HG02678 (cell line): ENCODE results near the gene ABCB1.

Source experiments
- ATAC-seq: cut with Tn5 transposase; IDR thresholded peaks from one replicate; pipeline ENCODE4 v1.9.1; 2021; ENCODE audit warnings: mild to moderate bottlenecking, moderate library complexity; ENCODE audit not compliant: unreplicated experiment

ABCB1 gene

DNA sequence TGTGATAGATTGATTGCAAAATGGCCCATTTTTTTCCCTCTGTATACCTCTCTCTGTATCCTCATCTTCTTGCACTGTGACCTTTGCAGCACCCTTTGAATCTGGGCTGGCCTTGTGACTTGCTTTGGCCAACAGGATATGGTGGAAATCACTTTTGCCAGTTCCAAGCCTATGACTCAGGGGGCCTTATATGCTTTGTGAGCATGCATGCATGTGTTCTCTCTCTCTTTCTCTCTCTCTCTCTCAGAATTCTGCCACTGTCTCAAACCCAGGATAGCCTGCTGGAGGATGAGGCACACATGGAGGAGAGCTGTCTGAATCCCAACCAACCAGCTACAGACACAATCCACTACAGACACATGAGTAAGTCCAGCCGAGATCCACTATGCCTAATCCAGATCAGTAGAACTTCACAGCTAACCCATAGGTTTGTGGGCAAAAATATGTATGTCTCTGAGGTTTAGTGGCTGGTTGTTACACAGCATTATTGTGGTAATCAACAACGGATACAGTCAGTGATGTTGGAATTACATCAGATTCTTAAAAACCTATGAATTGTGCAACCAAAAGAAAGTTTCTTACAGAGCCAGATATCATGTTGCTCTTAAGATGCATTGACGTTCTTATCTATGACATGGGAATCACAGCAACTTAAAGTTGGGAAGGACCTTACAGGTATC, 83.4 kb downstream of the ABCB1 start:
- no peak for ATAC-seq

DNA sequence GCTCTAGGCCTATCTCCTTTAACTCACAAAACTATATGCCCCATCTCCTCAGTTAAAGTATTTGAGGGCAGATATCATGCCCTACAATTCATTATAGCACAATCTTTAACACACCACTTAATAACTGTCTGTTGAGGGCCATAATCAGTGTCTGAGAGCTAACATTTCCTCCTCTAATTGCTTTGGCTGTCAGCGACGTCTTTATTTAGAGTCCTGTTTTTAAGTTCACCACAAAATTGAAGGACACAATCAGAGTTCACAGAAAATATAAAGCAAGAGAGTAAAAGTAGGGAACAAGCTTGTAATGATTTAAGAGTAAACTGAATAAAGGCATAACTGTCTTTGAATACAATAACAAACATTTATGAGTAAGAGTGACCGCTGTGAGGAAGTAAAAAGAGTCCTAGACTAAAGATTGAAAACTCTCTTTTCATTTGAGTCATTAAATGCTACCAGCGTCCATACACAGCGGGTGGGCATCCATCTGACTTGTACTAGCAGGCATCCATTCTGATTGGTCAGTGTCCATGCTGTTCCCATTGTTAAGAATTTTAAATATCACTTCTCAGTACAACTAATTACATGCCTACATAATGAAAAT, 86.8 kb downstream of the ABCB1 start:
- no peak for ATAC-seq

DNA sequence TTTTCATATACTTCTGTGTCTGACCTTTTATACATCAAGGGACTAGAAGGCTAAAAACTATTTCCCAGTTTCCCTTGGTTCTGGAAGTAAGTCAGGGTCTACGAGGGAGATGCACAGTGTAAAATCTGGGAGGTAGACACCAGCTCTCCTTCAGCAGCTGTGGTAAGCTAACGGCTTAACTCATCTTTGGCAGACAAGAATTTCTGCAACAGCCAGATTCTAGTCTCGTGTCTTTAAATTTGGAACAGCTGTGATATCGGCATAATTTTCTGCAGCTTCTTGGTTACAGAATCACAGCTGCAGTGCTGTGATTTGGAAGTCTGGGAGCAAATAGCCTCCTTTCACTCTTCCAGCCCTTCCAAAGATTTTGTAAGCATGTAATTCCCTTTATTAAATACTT, 87.8 kb downstream of the ABCB1 start:
- ATAC-seq = no peak

DNA sequence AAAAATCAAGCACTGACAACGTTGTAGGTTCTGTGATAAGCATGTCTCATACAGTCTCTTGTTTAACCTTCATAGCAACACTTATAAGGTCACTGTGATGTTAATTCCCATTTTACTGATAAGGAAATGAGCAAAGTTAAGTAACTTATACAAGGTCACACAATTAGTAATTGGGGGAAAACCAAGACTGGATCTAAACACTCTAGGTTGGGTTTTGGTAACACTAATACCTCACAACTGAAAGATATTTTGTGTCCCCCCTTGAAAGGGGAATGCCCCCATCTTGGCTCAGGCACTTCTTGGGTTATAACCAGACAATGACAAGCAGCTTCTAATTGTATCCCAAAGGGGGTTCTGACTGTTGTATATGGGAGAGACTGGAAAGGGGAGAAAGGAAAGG, 89.2 kb downstream of the ABCB1 start:
- no peak for ATAC-seq

DNA sequence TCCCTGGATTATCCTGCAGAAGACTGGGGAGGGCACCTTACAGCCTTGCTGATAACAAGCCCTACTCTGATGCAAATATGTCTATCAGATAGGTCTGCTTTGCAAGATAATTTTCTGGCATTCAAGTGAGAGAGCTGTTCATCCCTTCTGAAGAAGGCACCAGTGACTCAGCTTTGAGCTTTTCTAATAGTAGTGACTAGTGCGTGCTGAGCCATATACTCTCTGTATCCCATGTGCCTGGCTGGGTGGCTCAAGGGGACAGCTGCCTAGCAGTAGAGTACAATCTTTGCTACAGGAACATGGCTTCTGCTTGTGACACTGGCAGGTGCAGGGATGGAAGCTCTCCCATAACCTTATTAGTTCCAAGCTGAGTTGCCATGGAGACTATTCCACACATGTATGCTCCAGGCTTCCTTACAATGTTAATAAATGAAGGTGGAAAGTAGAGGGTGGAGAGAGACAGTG, 90.2 kb downstream of the ABCB1 start:
- ATAC-seq = no peak

DNA sequence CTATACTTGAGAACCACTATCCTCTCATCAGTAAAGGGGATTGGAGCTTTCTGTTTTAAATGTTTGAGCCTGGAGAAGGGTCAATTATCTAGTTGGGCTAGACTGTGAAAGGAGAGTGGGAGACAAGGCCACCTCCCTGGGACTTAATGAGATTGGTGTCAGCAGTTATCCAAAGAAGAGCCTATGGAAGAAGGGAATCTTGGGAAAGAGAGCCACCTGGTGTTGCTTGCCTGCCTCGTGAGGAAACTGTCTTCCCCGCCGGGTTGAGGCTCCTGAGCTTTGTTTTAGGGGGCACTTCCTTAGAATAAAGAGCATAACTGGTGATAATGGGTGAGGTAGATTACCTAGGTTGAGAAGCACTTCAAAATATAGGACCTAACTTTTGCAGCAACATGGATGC, 93.2 kb downstream of the ABCB1 start:
- no peak for ATAC-seq

DNA sequence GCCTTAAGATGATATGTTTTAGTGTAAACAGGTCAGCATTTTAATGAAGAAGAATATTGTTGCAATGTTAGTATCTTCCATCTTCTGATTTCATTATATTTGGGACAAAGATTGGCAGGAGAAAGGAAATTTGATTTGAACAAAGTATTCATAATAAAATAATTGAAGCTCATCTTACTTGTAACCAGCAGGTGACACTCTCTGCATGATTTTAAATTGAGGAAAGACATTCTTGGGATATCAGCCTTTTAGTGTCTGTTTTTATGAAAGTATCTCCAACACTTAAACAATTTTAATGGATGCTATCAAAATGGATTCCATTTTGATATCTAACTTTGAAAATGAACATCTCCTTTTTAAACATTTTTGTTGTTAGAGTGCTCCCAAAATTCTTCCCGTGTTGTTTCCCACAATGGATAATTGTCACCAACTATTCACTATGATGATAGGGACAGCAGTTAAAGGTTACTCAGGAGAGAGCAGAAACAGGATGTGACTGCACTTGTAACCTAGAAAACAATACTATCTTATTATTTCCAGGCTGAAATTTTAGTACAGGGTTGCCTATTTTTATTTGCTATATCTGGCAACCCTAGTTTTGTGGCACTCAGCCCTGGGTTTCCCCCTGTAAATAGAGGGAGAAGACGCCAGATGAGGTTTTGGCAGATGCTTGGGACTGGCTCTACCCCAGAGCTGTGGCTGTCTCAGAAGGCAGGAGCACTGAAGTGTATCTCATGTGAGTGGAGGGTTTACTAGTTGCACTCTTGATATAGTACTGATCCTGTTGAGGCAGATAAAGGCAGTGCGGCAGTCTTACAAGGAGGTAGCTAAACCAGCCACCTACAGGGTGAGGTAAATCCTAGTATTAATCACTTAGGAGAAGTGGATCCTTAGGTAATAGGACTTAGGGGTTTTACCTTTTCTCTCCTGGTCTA, 94.2 kb downstream of the ABCB1 start:
- no peak for ATAC-seq

DNA sequence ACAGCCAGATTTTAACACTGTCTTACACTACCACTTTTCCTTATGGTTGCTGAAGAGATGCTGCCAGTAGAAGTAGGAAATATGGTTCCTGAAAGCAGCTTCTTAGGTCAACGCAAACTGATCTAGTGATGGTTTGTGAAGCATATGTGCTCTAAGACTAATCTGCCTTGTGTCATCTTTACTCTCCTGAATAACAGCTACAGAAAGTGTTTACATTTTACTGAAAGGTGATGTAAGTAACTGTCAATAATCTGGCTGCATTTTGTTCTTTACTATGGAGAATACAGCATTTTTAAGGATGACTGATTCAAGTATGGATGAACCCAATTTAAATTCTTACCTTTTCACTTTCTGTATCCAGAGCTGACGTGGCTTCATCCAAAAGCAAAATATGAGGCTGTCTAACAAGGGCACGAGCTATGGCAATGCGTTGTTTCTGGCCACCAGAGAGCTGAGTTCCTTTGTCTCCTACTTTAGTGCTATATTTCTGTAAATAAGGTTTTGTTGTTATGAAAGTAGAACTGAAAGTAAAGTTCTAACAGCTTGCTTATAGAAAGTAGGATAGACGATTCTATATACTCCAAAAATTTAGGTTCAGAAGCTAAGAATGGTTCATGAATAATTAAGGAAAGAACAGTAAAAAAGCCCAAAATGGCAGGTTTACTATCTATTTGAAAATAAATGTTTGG, 95.0 kb downstream of the ABCB1 start:
- ATAC-seq = peak; percentile 53

DNA sequence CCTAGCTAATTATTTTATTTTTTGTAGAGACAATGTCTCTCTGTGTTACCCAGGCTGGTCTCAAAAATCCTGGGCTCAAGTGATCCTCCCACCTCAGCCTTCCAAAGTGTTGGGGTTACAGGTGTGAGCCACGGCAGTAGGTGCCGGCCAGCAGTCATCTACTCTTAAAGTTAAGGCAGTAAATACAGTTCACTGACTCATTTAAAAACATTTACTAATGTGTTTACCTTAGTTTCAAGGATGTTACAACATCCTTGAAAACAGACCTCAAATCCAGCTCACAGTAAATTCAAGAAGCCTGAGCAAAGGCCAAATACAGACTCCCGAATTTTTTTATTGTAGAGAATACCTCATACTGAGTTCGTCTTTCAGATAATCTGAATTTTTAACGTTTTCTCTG, 95.6 kb downstream of the ABCB1 start:
- no peak for ATAC-seq

DNA sequence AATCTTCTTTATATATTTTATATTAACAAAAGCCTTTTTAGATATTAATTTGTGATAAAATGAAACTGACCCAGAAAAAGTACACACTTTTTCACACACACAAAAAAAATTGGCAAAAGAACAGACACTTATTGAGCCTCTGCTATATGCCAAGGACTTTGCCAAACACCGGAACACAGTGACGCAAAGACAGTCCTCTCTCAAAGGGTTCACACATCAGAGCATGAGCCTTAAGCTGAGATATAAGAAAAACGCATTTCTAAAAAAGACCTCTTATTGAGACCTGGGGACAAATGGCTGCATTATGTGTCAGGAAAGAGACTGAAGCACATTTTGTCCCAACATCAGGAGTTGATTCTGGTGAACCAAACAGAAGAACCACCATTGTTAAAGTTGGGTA, 101.2 kb downstream of the ABCB1 start:
- no peak for ATAC-seq

DNA sequence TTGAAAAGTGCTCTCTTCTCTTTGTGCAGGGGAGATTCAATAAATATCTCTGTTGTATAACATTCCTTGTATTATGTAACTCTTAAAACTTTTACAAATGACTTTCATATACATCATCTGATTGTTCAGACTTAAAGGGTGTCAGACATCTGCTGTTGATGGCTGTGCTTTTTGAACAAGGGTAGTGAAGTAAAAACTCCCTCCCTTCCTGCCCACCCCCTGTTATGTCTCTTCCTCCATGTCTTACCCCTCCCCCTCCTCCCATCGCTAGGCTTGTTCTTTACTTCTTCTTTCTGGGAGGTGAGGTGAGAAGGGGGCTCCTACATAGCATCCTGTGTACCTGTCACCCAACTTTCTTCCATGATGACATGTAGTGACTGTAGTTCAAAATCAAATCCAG, 101.8 kb downstream of the ABCB1 start:
- ATAC-seq = no peak

DNA sequence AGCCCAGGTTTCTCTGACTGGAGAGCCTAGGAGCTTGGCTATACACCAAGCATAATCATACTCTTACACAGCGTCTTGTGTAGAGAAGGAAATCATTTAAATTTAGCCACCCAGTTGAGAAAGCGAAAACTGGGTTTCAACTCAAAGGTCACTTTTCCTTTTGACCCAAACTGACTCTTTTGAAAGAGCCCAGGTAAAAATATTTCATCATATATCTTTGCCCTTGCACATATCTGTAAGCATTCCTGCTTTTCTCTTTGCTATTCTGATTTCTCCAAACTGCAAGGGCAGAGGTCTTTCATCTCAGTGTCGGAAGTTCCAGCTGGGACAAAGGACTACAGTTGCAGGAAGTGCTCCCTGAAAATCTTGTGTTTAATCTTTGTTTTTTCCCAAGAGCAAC, 103.2 kb downstream of the ABCB1 start:
- no peak for ATAC-seq

DNA sequence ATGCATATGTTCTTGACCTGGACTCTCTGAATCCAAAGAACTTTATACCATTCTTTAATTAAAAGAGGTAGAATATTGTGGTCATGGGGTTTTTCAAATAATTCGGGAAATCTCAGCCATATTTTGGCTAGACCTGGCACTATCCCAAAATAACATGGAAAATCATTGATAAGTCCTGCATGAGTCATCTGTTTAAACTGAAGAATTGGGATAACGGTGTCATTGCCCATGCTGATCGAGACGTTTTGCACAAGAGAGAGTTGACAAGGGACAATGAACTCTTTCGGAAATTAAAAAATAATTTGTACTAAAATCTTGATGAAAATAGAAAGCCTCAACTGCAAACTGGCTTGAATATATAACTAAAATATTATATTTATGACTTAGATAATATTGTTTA, 105.3 kb downstream of the ABCB1 start:
- ATAC-seq = no peak

DNA sequence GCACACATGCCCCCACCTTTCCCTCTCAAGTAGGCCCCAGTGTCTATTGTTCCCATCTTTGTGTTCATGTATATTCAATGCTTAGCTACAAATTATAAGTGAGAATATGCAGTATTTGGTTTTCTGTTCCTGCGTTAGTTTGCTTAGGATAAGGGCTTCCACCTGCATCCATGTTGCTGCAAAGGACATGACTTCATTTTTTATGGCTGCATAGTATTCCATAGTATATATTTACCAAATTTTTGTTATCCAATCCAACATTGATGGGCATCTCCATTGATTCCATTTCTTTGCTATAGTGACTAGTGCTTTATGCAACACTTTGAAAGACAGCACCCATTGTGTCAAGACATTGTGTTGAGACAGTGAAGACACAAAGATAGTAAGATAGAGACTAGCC, 106.2 kb downstream of the ABCB1 start:
- no peak for ATAC-seq

DNA sequence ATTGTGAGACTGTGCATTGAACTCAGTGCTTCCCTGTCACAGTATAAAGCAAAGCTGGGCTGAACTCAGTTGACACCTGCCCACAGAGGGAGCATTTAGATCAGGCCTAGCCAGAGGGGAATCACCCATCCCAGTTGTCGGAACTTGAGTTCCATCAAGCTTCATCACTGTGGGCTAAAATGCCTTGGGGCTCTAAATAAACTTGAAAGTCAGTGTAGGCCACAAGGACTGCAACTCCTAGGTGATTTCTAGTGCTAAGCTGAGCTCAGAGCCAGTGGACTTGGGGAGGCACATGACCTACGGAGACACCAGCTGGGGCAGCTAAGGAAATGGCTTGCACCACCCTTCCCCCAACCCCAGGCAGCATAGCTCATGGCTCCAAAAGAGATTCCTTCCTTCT, 117.6 kb downstream of the ABCB1 start:
- ATAC-seq = no peak

DNA sequence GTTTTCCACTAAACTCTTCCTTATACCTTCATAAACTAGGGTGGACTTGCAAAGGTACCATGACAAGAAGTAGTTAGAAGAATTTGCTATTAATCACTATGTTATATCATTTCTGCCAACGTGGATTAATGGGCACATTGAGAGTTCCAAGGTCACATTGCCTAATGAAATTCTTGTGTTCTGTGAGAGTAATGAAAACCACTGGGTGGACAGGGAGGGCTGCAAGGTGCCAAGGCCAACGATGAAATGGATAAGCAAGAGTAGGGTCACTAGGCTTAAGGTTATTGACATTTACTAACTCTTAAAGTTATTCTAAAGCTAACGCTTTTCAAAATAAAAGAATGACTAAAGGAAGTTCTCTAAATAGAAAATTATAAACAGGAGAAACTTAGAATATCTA, 118.6 kb downstream of the ABCB1 start:
- no peak for ATAC-seq

DNA sequence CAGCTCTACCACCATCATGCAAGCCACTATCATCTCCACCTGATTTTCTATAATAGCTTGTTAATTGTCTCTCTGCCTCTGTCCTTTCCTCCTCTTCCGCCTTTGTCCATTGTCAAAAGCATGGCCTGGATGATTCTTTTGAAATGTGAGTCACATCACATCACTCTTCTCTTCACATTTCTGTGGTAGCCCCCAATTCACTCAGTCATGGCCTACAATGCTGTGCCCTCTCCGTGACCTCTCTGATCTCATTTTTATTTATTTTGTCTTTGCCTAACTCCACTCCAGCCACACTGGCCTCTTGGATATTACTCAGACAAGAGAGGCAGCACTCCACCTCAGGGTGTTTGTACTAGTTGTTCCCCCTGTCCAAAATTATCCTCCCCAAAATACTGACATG, 120.3 kb downstream of the ABCB1 start:
- no peak for ATAC-seq

DNA sequence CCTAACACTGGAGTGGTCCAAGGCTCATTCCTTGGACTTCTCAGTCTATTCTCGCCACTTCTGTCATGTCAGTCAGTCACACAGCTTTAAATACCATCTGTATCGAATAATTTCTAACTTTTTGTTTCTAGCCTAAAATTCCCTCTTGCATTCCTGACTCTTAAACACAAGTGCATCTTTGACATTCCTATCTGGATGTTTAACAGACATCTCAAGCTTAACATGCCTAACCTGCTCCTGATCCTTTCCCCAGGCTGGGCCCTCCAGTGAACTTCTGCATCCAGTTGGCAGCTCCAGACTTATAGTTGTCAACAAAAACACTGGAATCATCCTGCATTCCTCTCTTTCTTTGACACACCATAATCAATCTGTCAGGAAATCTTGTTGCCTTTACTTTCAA, 120.7 kb downstream of the ABCB1 start:
- ATAC-seq = no peak

DNA sequence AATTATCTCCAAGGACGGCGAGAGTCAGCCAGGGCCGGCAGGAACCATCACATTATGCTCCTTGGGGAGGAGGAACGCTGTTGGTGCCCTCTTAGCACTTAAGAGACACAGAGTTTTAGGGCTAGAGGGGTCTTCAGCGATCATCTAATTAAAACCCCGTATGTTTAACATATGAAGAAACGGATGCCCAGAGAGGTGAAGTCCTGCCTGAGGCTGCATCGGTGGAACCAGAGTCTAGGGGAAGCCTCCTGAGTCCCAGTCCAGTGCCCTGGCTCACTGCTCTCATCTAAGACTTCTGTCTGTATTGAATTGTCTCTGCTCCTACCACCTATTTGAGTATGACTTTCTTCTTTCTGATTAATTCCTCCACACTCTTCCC, 124.5 kb downstream of the ABCB1 start:
- no peak for ATAC-seq

DNA sequence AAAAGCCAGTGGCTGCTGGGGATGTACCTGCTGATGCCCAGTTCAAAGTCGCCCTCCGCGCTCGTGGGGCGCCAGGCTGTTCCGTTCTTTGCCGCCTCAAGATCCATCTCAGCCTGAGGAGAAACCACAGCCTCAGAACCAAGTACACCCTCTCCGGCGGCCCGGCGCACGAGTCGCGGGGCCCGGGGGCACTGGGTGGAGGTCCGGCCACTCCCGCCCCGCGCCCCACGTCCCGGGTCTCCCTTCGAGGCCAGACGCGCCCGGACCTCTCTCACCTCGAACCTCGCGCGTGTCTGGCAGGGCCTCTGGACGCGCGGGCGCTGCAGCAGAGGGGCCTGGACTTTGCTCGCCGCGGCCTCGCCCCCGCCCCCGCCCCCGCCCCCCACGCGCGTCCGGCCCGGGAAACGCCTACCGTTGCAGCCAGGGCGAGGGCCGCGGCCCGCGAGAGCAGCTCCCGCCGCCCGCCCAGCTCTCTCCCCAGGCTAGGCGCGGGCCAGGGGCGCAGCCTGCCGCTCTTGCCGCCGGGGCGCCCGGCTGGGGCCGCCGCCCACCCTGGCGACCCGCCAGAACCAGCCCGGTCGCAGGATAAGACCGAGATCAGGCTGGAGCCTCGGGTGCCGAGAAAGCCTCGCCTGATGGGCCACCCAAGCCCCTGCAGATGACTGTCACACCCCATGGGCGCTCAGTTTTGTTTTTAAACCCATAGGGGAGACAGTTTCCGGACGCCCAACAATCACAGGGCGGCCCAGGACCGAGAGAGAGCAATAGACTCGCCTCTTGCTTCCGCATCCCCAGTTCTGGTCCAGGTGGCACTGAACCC, 125.1 kb downstream of the ABCB1 start, which contains the start of gene ABCB4:
Gene ABCB4 (minus strand): TSS at position 322 of the 820 bp plus-strand sequence. CDS start 215 bp downstream, at position 107.
- ATAC-seq = peak; percentile 26
